ENCODE data around the gene MORN1. TPM values are rescaled to one million over a fixed set of nuclear protein-coding genes. Genes with fewer than 3 reads are reported as not detected.

MORN1 gene
- total and polyA plus RNA-seq, 2 of the 8 experiments (the other 6 are each of a cell fraction or from before 2014, with no cell fraction given): 5.0 to 9.1 TPM

DNA sequence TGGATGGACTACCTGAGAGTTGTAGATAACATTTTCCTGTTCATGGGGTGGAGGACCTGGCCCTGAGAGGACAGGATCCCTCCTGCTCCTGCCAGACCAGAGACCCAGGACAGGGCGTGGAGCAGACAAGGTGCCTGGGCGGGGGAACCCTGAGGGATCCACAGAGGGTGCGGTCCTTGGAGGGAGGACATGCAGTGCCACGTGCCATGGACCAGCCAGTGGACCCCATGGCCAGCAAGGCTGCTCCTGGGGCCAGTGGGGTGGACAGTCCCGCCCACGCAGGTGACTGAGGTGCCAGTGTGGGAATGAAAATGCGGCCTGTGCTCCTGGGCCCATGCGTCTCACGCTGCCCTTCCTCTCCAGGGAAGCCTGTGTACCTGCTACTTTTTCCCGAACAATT lies 3.9 kb upstream of the MORN1 start:
- Histone ChIP-seq H4K91ac (replicated peaks; ENCODE audit: insufficient read length, low read length) (no peak overlapping the region), H3K9me3 (ENCODE audit: insufficient read depth in 2 of 2, low read depth in 1 of 2, low read length in 1 of 2) (no peaks in the 10 kb centered on the region), H3K79me2 (ENCODE audit: control insufficient read depth in 1 of 2, insufficient read depth in 2 of 2, low read length in 2 of 2) (peaks cover 4 to 35% of the 10 kb centered on the region in 2 experiments; a peak in 3 of 4 replicates), H4K20me1 (replicated peaks in 1 of 2; ENCODE audit: control insufficient read depth in 1 of 2, insufficient read depth in 2 of 2, low read length in 2 of 2) (peaks cover 7 to 11% of the 10 kb centered on the region in 2 experiments), H4K5ac (ENCODE audit: insufficient read length, low read depth, low read length) (no peak overlapping the region), H2BK20ac (ENCODE audit: low read length) (no peak overlapping the region), H3K14ac (ENCODE audit: insufficient read length) (no peak overlapping the region), H3K27ac (ENCODE audit: low read depth, low read length) (no peak overlapping the region), H3K36me3 (ENCODE audit: control insufficient read depth in 2 of 4, insufficient read depth in 4 of 4, low read length in 3 of 4) (peaks cover 3 to 32% (median 15%) of the 10 kb centered on the region in 4 experiments; a peak in 7 of 8 replicates), H3K27me3 (replicated peaks in 1 of 4; ENCODE audit: control insufficient read depth in 3 of 4, extremely low read depth in 1 of 4, insufficient read depth in 3 of 4, low read length in 3 of 4) (no peaks in the 10 kb centered on the region), H2BK5ac (ENCODE audit: low read depth, low read length) (no peak overlapping the region), H2AFZ (ENCODE audit: low read length) (no peak overlapping the region), H3K56ac (replicated peaks; ENCODE audit: insufficient read length, low read depth, low read length) (no peak overlapping the region), H3K4me2 (ENCODE audit: insufficient read depth in 1 of 2, low read depth in 2 of 2, low read length in 2 of 2) (no peak overlapping the region), H3K23me2 (ENCODE audit: low read depth, low read length) (peaks cover 6% of the 10 kb centered on the region; the same call in 1 of the 2 replicates), H3K9ac (replicated peaks in 1 of 4; ENCODE audit: extremely low read depth in 1 of 4, low read depth in 3 of 4, low read length in 3 of 4) (no peak overlapping the region), H2BK15ac (ENCODE audit: low read length) (no peak overlapping the region), H4K8ac (ENCODE audit: extremely low read depth, insufficient read depth, low read length) (peak overlapping the region; percentile 54; the same call in 1 of the 2 replicates), H2BK120ac (replicated peaks; ENCODE audit: low read depth, low read length) (no peak overlapping the region), H3K4me1 (replicated peaks in 1 of 4; ENCODE audit: control insufficient read depth in 3 of 4, insufficient read depth in 4 of 4, low read length in 3 of 4) (peaks cover 0 to 9% (median 2%) of the 10 kb centered on the region in 4 experiments; a peak in 6 of 7 replicates), H3K4me3 (ENCODE audit: extremely low read depth in 1 of 4, insufficient read depth in 2 of 4, low read depth in 3 of 4, low read length in 4 of 4) (no peak overlapping the region), H2BK12ac (ENCODE audit: low read depth, low read length) (no peak overlapping the region), H3K79me1 (ENCODE audit: low read depth, low read length) (peaks cover 12% of the 10 kb centered on the region), H2AK5ac (ENCODE audit: low read depth, low read length) (no peak overlapping the region), H3K4ac (replicated peaks; ENCODE audit: insufficient read length, low read depth, low read length) (no peak overlapping the region), H3K23ac (ENCODE audit: insufficient read length) (no peak overlapping the region), H3K18ac (ENCODE audit: extremely low read depth, low read length) (no peak overlapping the region)
- WGBS, 2 experiments (ENCODE audit: extremely low coverage in 1 of 2, insufficient coverage in 1 of 2, insufficient read length in 1 of 2, insufficient replicate concordance in 2 of 2, low coverage in 1 of 2, low lambda C conversion rate in 2 of 2, missing lambda C conversion rate in 1 of 2): 93% methylated on average over 10 of the region's 10 CpGs; no CpG with 5 or more reads in 1 of the 2 experiments
- DNase-seq (ENCODE audit: low read depth in 1 of 2, low spot score in 2 of 2) (no peak), FAIRE-seq (no peak)
- CTCF ChIA-PET (ENCODE audit: partially characterized antibody): interaction anchor here (1.0 to 2.7 kb wide), 3 partner anchors 12 to 14 kb away, joined by 3 to 18 read pairs (median 4); no protein-coding TSS in a partner anchor
- POLR2A ChIA-PET (ENCODE audit: partially characterized antibody): interaction anchor here (1.2 to 4.1 kb wide), 3 partner anchors 7 to 12 kb away, joined by 5 to 29 read pairs (median 29); no protein-coding TSS in a partner anchor
- TF ChIP-seq RFX5 (IDR thresholded peaks at IDR 0.05; ENCODE audit: borderline replicate concordance, low read depth, low read length) (no peak), KDM4A (IDR thresholded peaks at IDR 0.05; ENCODE audit: low read depth, low read length, severe bottlenecking) (no peak), TAF1 (IDR thresholded peaks at IDR 0.05; ENCODE audit: low read depth, low read length) (no peak), CHD2 (IDR thresholded peaks at IDR 0.05; ENCODE audit: low read length) (no peak), CBX8 (IDR thresholded peaks at IDR 0.05; ENCODE audit: borderline replicate concordance, low read depth, low read length) (no peak), CREB1 (IDR thresholded peaks at IDR 0.05) (no peak), NANOG (IDR thresholded peaks at IDR 0.05; ENCODE audit: insufficient read depth, low read depth, low read length, poor library complexity, severe bottlenecking) (no peak), RBBP5 (IDR thresholded peaks at IDR 0.05; ENCODE audit: borderline replicate concordance, low read depth, low read length) (no peak)
- TF ChIP-seq, protein P1, sequence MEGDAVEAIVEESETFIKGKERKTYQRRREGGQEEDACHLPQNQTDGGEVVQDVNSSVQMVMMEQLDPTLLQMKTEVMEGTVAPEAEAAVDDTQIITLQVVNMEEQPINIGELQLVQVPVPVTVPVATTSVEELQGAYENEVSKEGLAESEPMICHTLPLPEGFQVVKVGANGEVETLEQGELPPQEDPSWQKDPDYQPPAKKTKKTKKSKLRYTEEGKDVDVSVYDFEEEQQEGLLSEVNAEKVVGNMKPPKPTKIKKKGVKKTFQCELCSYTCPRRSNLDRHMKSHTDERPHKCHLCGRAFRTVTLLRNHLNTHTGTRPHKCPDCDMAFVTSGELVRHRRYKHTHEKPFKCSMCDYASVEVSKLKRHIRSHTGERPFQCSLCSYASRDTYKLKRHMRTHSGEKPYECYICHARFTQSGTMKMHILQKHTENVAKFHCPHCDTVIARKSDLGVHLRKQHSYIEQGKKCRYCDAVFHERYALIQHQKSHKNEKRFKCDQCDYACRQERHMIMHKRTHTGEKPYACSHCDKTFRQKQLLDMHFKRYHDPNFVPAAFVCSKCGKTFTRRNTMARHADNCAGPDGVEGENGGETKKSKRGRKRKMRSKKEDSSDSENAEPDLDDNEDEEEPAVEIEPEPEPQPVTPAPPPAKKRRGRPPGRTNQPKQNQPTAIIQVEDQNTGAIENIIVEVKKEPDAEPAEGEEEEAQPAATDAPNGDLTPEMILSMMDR (IDR thresholded peaks at IDR 0.05; ENCODE audit: control extremely low read depth in 1 of 3, insufficient read depth in 1 of 3, low read depth in 1 of 3, low read length in 3 of 3): no peak
- TF ChIP-seq, protein P2, sequence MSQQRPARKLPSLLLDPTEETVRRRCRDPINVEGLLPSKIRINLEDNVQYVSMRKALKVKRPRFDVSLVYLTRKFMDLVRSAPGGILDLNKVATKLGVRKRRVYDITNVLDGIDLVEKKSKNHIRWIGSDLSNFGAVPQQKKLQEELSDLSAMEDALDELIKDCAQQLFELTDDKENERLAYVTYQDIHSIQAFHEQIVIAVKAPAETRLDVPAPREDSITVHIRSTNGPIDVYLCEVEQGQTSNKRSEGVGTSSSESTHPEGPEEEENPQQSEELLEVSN (IDR thresholded peaks at IDR 0.05): no peak

Measured in H1 (cell line).